ENCODE data around the gene PRPF31. TPM values are rescaled to one million over a fixed set of nuclear protein-coding genes. Genes with fewer than 3 reads are reported as not detected.

PRPF31 gene
- total RNA-seq, result 10 to 100 TPM; 34.3 to 54.6 (median 39.9) TPM
- long read RNA-seq, donor 1, transcript PRPF31-201 (14 exons, 2,126 nt), result major isoform, 69 of 98 reads
- long read RNA-seq, donor 1, partial matches to known transcripts, result 13 of 98 reads
- long read RNA-seq, donor 1, other reads (novel, unspliced or antisense), result 15 of 98 reads
- long read RNA-seq, donor 2, transcript PRPF31-201 (14 exons, 2,126 nt), result major isoform, 24 of 33 reads
- long read RNA-seq, donor 2, partial matches to known transcripts, result 7 of 33 reads
- long read RNA-seq, donor 2, other reads (novel, unspliced or antisense), result 1 of 33 reads

GRCh38 chr19:54115109-54116063 is at the start of gene PRPF31, which contains the start of gene TFPT:
Gene PRPF31, plus strand, starts transcription at chr19:54115754. Its CDS starts 2,525 bp downstream, at chr19:54118279.
Gene TFPT, minus strand, starts transcription at chr19:54115657. Its CDS starts 388 bp downstream, at chr19:54115269.
- Histone ChIP-seq H3K4me3 (peak within 1 kb of the TSS; percentile 56), H3K9me3 (no peaks in the 10 kb centered on the region), H3K4me1 (ENCODE audit: low read depth) (peaks cover 15% of the 10 kb centered on the region), H3K36me3 (ENCODE audit: low read depth) (no peaks in the 10 kb centered on the region)
- DNase-seq (peak; percentile 95 to 99 (median 96)), ATAC-seq (peak; percentile 95)
- intact Hi-C loops (cut with DNase I, micrococcal nuclease), result no loop called here
- TF ChIP-seq, protein P1, sequence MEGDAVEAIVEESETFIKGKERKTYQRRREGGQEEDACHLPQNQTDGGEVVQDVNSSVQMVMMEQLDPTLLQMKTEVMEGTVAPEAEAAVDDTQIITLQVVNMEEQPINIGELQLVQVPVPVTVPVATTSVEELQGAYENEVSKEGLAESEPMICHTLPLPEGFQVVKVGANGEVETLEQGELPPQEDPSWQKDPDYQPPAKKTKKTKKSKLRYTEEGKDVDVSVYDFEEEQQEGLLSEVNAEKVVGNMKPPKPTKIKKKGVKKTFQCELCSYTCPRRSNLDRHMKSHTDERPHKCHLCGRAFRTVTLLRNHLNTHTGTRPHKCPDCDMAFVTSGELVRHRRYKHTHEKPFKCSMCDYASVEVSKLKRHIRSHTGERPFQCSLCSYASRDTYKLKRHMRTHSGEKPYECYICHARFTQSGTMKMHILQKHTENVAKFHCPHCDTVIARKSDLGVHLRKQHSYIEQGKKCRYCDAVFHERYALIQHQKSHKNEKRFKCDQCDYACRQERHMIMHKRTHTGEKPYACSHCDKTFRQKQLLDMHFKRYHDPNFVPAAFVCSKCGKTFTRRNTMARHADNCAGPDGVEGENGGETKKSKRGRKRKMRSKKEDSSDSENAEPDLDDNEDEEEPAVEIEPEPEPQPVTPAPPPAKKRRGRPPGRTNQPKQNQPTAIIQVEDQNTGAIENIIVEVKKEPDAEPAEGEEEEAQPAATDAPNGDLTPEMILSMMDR (IDR thresholded peaks at IDR 0.05), result no peak

- peaks cover 7% of the 10 kb centered on the region for H3K9me3 ChIP-seq
- no peaks in the 10 kb centered on the region for H3K36me3 ChIP-seq (ENCODE audit: low read depth)
- intact Hi-C loops (cut with DNase I, micrococcal nuclease), result no loop called here
- DNase-seq, result no peak
- TF ChIP-seq, protein P1 (IDR thresholded peaks at IDR 0.05), result no peak
- H3K4me3 ChIP-seq, result no peak overlapping the region
- H3K4me1 ChIP-seq (ENCODE audit: low read depth), result no peaks in the 10 kb centered on the region
- no peak for ATAC-seq
These were observed 46.1 kb upstream of the PRPF31 start for GRCh38 chr19:54069470-54069869.

GRCh38 chr19:54073829-54074228 is 41.7 kb upstream of the PRPF31 start:
- Histone ChIP-seq H3K36me3 (ENCODE audit: low read depth) (no peaks in the 10 kb centered on the region), H3K4me3 (no peak overlapping the region), H3K9me3 (peaks cover 7% of the 10 kb centered on the region), H3K4me1 (ENCODE audit: low read depth) (no peaks in the 10 kb centered on the region)
- DNase-seq, result no peak
- TF ChIP-seq, protein P1 (IDR thresholded peaks at IDR 0.05), result no peak
- no peak for ATAC-seq
- intact Hi-C loops (cut with DNase I, micrococcal nuclease), result no loop called here

- DNase-seq, result no peak
- Histone ChIP-seq H3K9me3 (no peaks in the 10 kb centered on the region), H3K4me3 (no peak overlapping the region), H3K4me1 (ENCODE audit: low read depth) (no peaks in the 10 kb centered on the region), H3K36me3 (ENCODE audit: low read depth) (no peaks in the 10 kb centered on the region)
- TF ChIP-seq, protein P1 (IDR thresholded peaks at IDR 0.05), result no peak
- intact Hi-C loops (cut with DNase I, micrococcal nuclease), result no loop called here
- ATAC-seq, result no peak
These were observed 40.7 kb upstream of the PRPF31 start for GRCh38 chr19:54074851-54075250.

GRCh38 chr19:54077334-54077733 is 38.2 kb upstream of the PRPF31 start:
- no peaks in the 10 kb centered on the region for H3K4me1 ChIP-seq (ENCODE audit: low read depth)
- ATAC-seq, result no peak
- DNase-seq, result no peak
- H3K4me3 ChIP-seq, result no peak overlapping the region
- no peaks in the 10 kb centered on the region for H3K36me3 ChIP-seq (ENCODE audit: low read depth)
- peaks cover 2% of the 10 kb centered on the region for H3K9me3 ChIP-seq
- intact Hi-C loops (cut with DNase I, micrococcal nuclease), result no loop called here
- TF ChIP-seq, protein P1 (IDR thresholded peaks at IDR 0.05), result no peak
